ENCODE measurements around the gene TNS1.

- TF ChIP-seq CTCF (IDR thresholded peaks at IDR 0.05) = no peak
- TF ChIP-seq POLR2A (IDR thresholded peaks at IDR 0.05) = no peak
Measured at GRCh38 chr2:218043100-218043499, 40.3 kb upstream of the TNS1 start.

Measured in lower leg skin (tissue), 3 donors.